ENCODE data around the gene DENND1A.

- no peak for TF ChIP-seq CTCF (IDR thresholded peaks at IDR 0.05; ENCODE audit: low read depth, low read length, missing input control)
- TF ChIP-seq REST (IDR thresholded peaks at IDR 0.05): no peak
- TF ChIP-seq JUND (IDR thresholded peaks at IDR 0.05): no peak
- no peak for TF ChIP-seq SP1 (IDR thresholded peaks at IDR 0.05)
- TF ChIP-seq RAD21 (IDR thresholded peaks at IDR 0.05): no peak
- TF ChIP-seq, protein P1, sequence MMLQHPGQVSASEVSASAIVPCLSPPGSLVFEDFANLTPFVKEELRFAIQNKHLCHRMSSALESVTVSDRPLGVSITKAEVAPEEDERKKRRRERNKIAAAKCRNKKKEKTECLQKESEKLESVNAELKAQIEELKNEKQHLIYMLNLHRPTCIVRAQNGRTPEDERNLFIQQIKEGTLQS (IDR thresholded peaks at IDR 0.05): no peak
- TF ChIP-seq, protein P2, sequence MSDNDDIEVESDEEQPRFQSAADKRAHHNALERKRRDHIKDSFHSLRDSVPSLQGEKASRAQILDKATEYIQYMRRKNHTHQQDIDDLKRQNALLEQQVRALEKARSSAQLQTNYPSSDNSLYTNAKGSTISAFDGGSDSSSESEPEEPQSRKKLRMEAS (IDR thresholded peaks at IDR 0.05): no peak
- TF ChIP-seq YY1 (IDR thresholded peaks at IDR 0.05): no peak
- TF ChIP-seq HNF4G (IDR thresholded peaks at IDR 0.05): no peak
- no peak for TF ChIP-seq HNF4A (conservative IDR thresholded peaks at IDR 0.05)
- TF ChIP-seq RXRA (IDR thresholded peaks at IDR 0.05): no peak
- no peak for TF ChIP-seq EGR1 (IDR thresholded peaks at IDR 0.05; ENCODE audit: low read depth in 2 of 2)
Measured at GRCh38 chr9:123843703-123844102, 86.2 kb downstream of the DENND1A start.
